H1 (cell line): ENCODE results near the gene NTRK2. TPM values are rescaled to one million over a fixed set of nuclear protein-coding genes. Genes with fewer than 3 reads are reported as not detected.

Source experiments
- CTCF ChIA-PET: fragments of 300-600 bp; sonication (Branson Sonifier 250); formaldehyde crosslinking; loops from one replicate; lab custom pipeline; 2021; ENCODE audit not compliant: partially characterized antibody; lab: Charles Lee
- POLR2A ChIA-PET: fragments of 300-600 bp; sonication (Branson Sonifier 250); formaldehyde crosslinking; loops from one replicate; lab custom pipeline; 2021; ENCODE audit warnings: inconsistent platforms; ENCODE audit not compliant: partially characterized antibody; lab: Charles Lee
- DNase-seq, 2 experiments: peaks; one replicate each; pipeline versions ENCODE4 v3.0.0 to v3.0.0-alpha.2; 2010 to 2022; ENCODE audit warnings: low spot score in 2 of 2, low read depth in 1 of 2, mixed read lengths in 1 of 2
- FAIRE-seq: peaks from 2 replicates; lab custom pipeline; 2011; peaks lifted over from hg19 to GRCh38; lab: Jason Lieb, UNC
- H2AFZ ChIP-seq: 2 replicates; pipeline ENCODE4 v1.8.1; 2012; ENCODE audit warnings: low read length, inconsistent platforms
- H2AK5ac ChIP-seq: 2 replicates; pipeline ENCODE4 v1.6.1; 2013; ENCODE audit warnings: low read depth, low read length
- H2BK120ac ChIP-seq: replicated peaks from 2 replicates; pipeline ENCODE3; 2013; ENCODE audit warnings: low read depth, low read length, inconsistent platforms
- H2BK12ac ChIP-seq: 2 replicates; pipeline ENCODE4 v1.6.1; 2013; ENCODE audit warnings: low read depth, low read length
- H2BK15ac ChIP-seq: 2 replicates; pipeline ENCODE4 v1.6.1; 2013; ENCODE audit warnings: low read length
- H2BK20ac ChIP-seq: 2 replicates; pipeline ENCODE4 v1.6.1; 2013; ENCODE audit warnings: low read length
- H2BK5ac ChIP-seq: 2 replicates; pipeline ENCODE4 v1.6.1; 2013; ENCODE audit warnings: low read depth, low read length
- H3K14ac ChIP-seq: 2 replicates; pipeline ENCODE4 v1.6.1; 2013; ENCODE audit warnings: inconsistent platforms; ENCODE audit not compliant: insufficient read length
- H3K18ac ChIP-seq: 2 replicates; pipeline ENCODE4 v1.6.1; 2013; ENCODE audit warnings: low read length; ENCODE audit errors: extremely low read depth
- H3K23ac ChIP-seq: 2 replicates; pipeline ENCODE4 v1.6.1; 2013; ENCODE audit warnings: inconsistent platforms; ENCODE audit not compliant: insufficient read length
- H3K23me2 ChIP-seq: 2 replicates; pipeline ENCODE4 v1.6.1; 2013; ENCODE audit warnings: low read depth, low read length
- H3K27ac ChIP-seq: 2 replicates; pipeline ENCODE4 v1.6.1; 2011; ENCODE audit warnings: low read depth, low read length, inconsistent platforms
- H3K27me3 ChIP-seq, 4 experiments: replicated peaks in 1 of 4; 1 replicate in 1 of 4; 2 replicates in 3 of 4; pipeline versions ENCODE4 v1.6.1 to v1.8.1; 2011 to 2013; ENCODE audit warnings: low read length in 3 of 4, mild to moderate bottlenecking in 3 of 4, inconsistent platforms in 2 of 4, mixed read lengths in 2 of 4, moderate library complexity in 1 of 4; ENCODE audit not compliant: control insufficient read depth in 3 of 4, insufficient read depth in 3 of 4; ENCODE audit errors: extremely low read depth in 1 of 4
- H3K36me3 ChIP-seq, 4 experiments: 2 replicates each; pipeline versions ENCODE4 v1.6.1 to v1.8.1; 2011 to 2013; ENCODE audit warnings: mild to moderate bottlenecking in 4 of 4, low read length in 3 of 4, moderate library complexity in 2 of 4, control low read depth in 1 of 4, inconsistent platforms in 1 of 4; ENCODE audit not compliant: insufficient read depth in 4 of 4, control insufficient read depth in 2 of 4
- H3K4ac ChIP-seq: replicated peaks from 2 replicates; pipeline ENCODE3; 2013; ENCODE audit warnings: low read length, low read depth, mixed read lengths, inconsistent platforms; ENCODE audit not compliant: insufficient read length
- H3K4me1 ChIP-seq, 4 experiments: replicated peaks in 1 of 4; 1 replicate in 1 of 4; 2 replicates in 3 of 4; pipeline versions ENCODE4 v1.6.1 to v1.8.1; 2011 to 2013; ENCODE audit warnings: low read length in 3 of 4, inconsistent platforms in 2 of 4, mixed read lengths in 1 of 4; ENCODE audit not compliant: insufficient read depth in 4 of 4, control insufficient read depth in 3 of 4
- H3K4me2 ChIP-seq, 2 experiments: 2 replicates each; pipeline versions ENCODE4 v1.6.1 to v1.8.1; 2011 to 2013; ENCODE audit warnings: low read depth in 2 of 2, low read length in 2 of 2, control low read depth in 1 of 2, inconsistent platforms in 1 of 2, mild to moderate bottlenecking in 1 of 2; ENCODE audit not compliant: insufficient read depth in 1 of 2
- H3K4me3 ChIP-seq, 4 experiments: fragments of 200-600, 300-600 bp in 1 of 4; sonication (generic), shearing (Covaris generic), sonication (Bioruptor Twin) in 1 of 4; 2 replicates each; pipeline versions ENCODE4 v1.5.1 to v1.8.1; 2011 to 2016; ENCODE audit warnings: low read length in 4 of 4, low read depth in 3 of 4, control low read depth in 2 of 4, inconsistent platforms in 2 of 4, mild to moderate bottlenecking in 2 of 4, mixed read lengths in 1 of 4, moderate library complexity in 1 of 4; ENCODE audit not compliant: insufficient read depth in 2 of 4; ENCODE audit errors: extremely low read depth in 1 of 4
- H3K56ac ChIP-seq: replicated peaks from 2 replicates; pipeline ENCODE3; 2013; ENCODE audit warnings: low read depth, mild to moderate bottlenecking, mixed read lengths, low read length, inconsistent platforms; ENCODE audit not compliant: insufficient read length
- H3K79me1 ChIP-seq: 2 replicates; pipeline ENCODE4 v1.6.1; 2013; ENCODE audit warnings: low read depth, low read length, control low read depth
- H3K79me2 ChIP-seq, 2 experiments: 2 replicates each; pipeline versions ENCODE4 v1.6.1 to v1.8.1; 2012 to 2013; ENCODE audit warnings: low read length in 2 of 2, mild to moderate bottlenecking in 2 of 2, inconsistent platforms in 1 of 2; ENCODE audit not compliant: insufficient read depth in 2 of 2, control insufficient read depth in 1 of 2
- H3K9ac ChIP-seq, 4 experiments: replicated peaks in 1 of 4; 1 replicate in 1 of 4; 2 replicates in 3 of 4; pipeline versions ENCODE4 v1.6.1 to v1.8.1; 2011 to 2013; ENCODE audit warnings: low read depth in 3 of 4, low read length in 3 of 4, control low read depth in 2 of 4, mild to moderate bottlenecking in 2 of 4, moderate library complexity in 2 of 4, inconsistent platforms in 1 of 4; ENCODE audit errors: extremely low read depth in 1 of 4
- H3K9me3 ChIP-seq, 2 experiments: 2 replicates each; pipeline versions ENCODE4 v1.6.1 to v1.8.1; 2012 to 2013; ENCODE audit warnings: mild to moderate bottlenecking in 2 of 2, moderate library complexity in 2 of 2, control low read depth in 1 of 2, inconsistent platforms in 1 of 2, low read depth in 1 of 2, low read length in 1 of 2, mixed read lengths in 1 of 2; ENCODE audit not compliant: insufficient read depth in 2 of 2
- H4K20me1 ChIP-seq, 2 experiments: replicated peaks in 1 of 2; 2 replicates each; pipeline versions ENCODE3 to v1.8.1; 2011 to 2013; ENCODE audit warnings: inconsistent platforms in 2 of 2, low read length in 2 of 2, mild to moderate bottlenecking in 1 of 2; ENCODE audit not compliant: insufficient read depth in 2 of 2, control insufficient read depth in 1 of 2
- H4K5ac ChIP-seq: 2 replicates; pipeline ENCODE4 v1.6.1; 2013; ENCODE audit warnings: low read length, low read depth, mixed read lengths, inconsistent platforms; ENCODE audit not compliant: insufficient read length
- H4K8ac ChIP-seq: 2 replicates; pipeline ENCODE4 v1.8.0; 2013; ENCODE audit warnings: mild to moderate bottlenecking, moderate library complexity, low read length, inconsistent platforms; ENCODE audit not compliant: insufficient read depth; ENCODE audit errors: extremely low read depth
- H4K91ac ChIP-seq: replicated peaks from 2 replicates; pipeline ENCODE3; 2013; ENCODE audit warnings: low read length, mixed read lengths, inconsistent platforms; ENCODE audit not compliant: insufficient read length
- WGBS, 2 experiments: shearing (Covaris generic) in 1 of 2; methylation state at CpG; one replicate each; pipeline versions ENCODE4 v1.1.6 to v1.1.7; 2013 to 2015; ENCODE audit warnings: low lambda C conversion rate in 2 of 2, mixed read lengths in 2 of 2, inconsistent platforms in 1 of 2, low coverage in 1 of 2, missing lambda C conversion rate in 1 of 2; ENCODE audit not compliant: insufficient replicate concordance in 2 of 2, insufficient coverage in 1 of 2, insufficient read length in 1 of 2; ENCODE audit errors: extremely low coverage in 1 of 2, missing lambda C conversion rate in 1 of 2; 5-methylcytosine and 5-hydroxymethylcytosine counted together
- polyA plus RNA-seq, 7 experiments: library from polyadenylated mRNA; depleted of rRNA in 3 of 7; stranded (reverse) in 5 of 7; unstranded in 2 of 7; fragments of >200 nt in 5 of 7; fragments of 200-250 nt in 2 of 7; gene quantifications; 1 replicate in 5 of 7; 2 replicates in 1 of 7; 4 replicates in 1 of 7; pipeline versions ENCODE4 v1.2.1 to v1.2.3, GENCODE V29; 2011 to 2013; ENCODE audit warnings: missing spikeins in 2 of 7, mixed read lengths in 2 of 7
- total RNA-seq: library from RNA; stranded (reverse); fragmentation: NEBNext Ultra II Directional; extraction: Animal tissue kit (Norgen Biotek cat#: 25700); gene quantifications from 2 replicates; pipeline ENCODE4 v1.2.1, GENCODE V29; 2021

NTRK2 gene
- total and polyA plus RNA-seq, 2 of the 8 experiments (the other 6 are each of a cell fraction or from before 2014, with no cell fraction given): 0.03 to 0.04 TPM

GRCh38 chr9:84750152-84750865 lies 80.8 kb downstream of the NTRK2 start:
- H2BK15ac ChIP-seq: no peak overlapping the region
- no peaks in the 10 kb centered on the region for H3K27me3 ChIP-seq
- no peaks in the 10 kb centered on the region for H3K23me2 ChIP-seq
- H2BK20ac ChIP-seq: no peak overlapping the region
- H2BK5ac ChIP-seq: no peak overlapping the region
- no peak overlapping the region for H4K8ac ChIP-seq
- H3K36me3 ChIP-seq: no peaks in the 10 kb centered on the region
- no peak overlapping the region for H3K56ac ChIP-seq
- no peak overlapping the region for H3K27ac ChIP-seq
- H4K20me1 ChIP-seq: no peaks in the 10 kb centered on the region
- ChIA-PET CTCF (interaction anchor here (1.1 to 1.5 kb wide), 4 partner anchors 10 to 53 kb away, joined by 3 to 5 read pairs (median 4); no protein-coding TSS in a partner anchor), POLR2A (no interaction called here)
- no peak overlapping the region for H3K4me3 ChIP-seq
- WGBS, 2 experiments: 79% methylated on average over 5 of the region's 5 CpGs; no CpG with 5 or more reads in 1 of the 2 experiments
- no peak overlapping the region for H2AFZ ChIP-seq
- no peak overlapping the region for H3K14ac ChIP-seq
- no peak overlapping the region for H2BK120ac ChIP-seq
- no peak overlapping the region for H3K9ac ChIP-seq
- no peaks in the 10 kb centered on the region for H3K79me2 ChIP-seq
- H2BK12ac ChIP-seq: no peak overlapping the region
- no peak overlapping the region for H3K4me2 ChIP-seq
- H3K4ac ChIP-seq: no peak overlapping the region
- H4K91ac ChIP-seq: no peak overlapping the region
- no peak overlapping the region for H2AK5ac ChIP-seq
- H4K5ac ChIP-seq: no peak overlapping the region
- no peak for FAIRE-seq
- no peak overlapping the region for H3K18ac ChIP-seq
- DNase-seq: no peak
- H3K4me1 ChIP-seq: no peaks in the 10 kb centered on the region; a peak in 1 of 7 replicates
- H3K79me1 ChIP-seq: no peaks in the 10 kb centered on the region
- H3K23ac ChIP-seq: no peak overlapping the region
- no peaks in the 10 kb centered on the region for H3K9me3 ChIP-seq
